Neuronal stem cell (in vitro differentiated cells): ENCODE data around the gene RBM22.

Experiments
- DNase-seq: peaks from one replicate; pipeline ENCODE4 v3.0.0-alpha.2; 2013; ENCODE audit warnings: low spot score
- H2AFZ ChIP-seq: one replicate; pipeline ENCODE4 v1.6.1; 2013; ENCODE audit warnings: mild to moderate bottlenecking, low read length, inconsistent platforms
- H2AK5ac ChIP-seq: 2 replicates; pipeline ENCODE4 v1.6.1; 2013; ENCODE audit warnings: low read depth, mild to moderate bottlenecking, inconsistent platforms, low read length, moderate library complexity, mixed read lengths
- H2BK120ac ChIP-seq: 2 replicates; pipeline ENCODE4 v1.6.1; 2013; ENCODE audit warnings: low read depth, mild to moderate bottlenecking, inconsistent platforms, low read length, moderate library complexity, mixed read lengths
- H2BK12ac ChIP-seq: one replicate; pipeline ENCODE4 v1.6.1; 2013; ENCODE audit warnings: low read length, inconsistent platforms
- H2BK15ac ChIP-seq: 2 replicates; pipeline ENCODE4 v1.6.1; 2013; ENCODE audit warnings: mild to moderate bottlenecking, low read length, inconsistent platforms, mixed read lengths
- H2BK5ac ChIP-seq: one replicate; pipeline ENCODE4 v1.6.1; 2013; ENCODE audit warnings: inconsistent platforms, mild to moderate bottlenecking, low read length, moderate library complexity
- H3K14ac ChIP-seq: one replicate; pipeline ENCODE4 v1.6.1; 2013; ENCODE audit warnings: low read length, inconsistent platforms
- H3K18ac ChIP-seq: 2 replicates; pipeline ENCODE4 v1.6.1; 2013; ENCODE audit warnings: low read length, inconsistent platforms
- H3K23ac ChIP-seq: 2 replicates; pipeline ENCODE4 v1.6.1; 2013; ENCODE audit warnings: low read depth, mild to moderate bottlenecking, mixed read lengths, low read length, inconsistent platforms; ENCODE audit not compliant: poor library complexity
- H3K27ac ChIP-seq: replicated peaks from 3 replicates; pipeline ENCODE4 v1.5.1; 2013; ENCODE audit warnings: low read length, inconsistent platforms
- H3K27me3 ChIP-seq, 3 experiments: 2 replicates each; pipeline ENCODE4 v1.6.1; 2013; ENCODE audit warnings: low read length in 3 of 3, mild to moderate bottlenecking in 2 of 3, inconsistent platforms in 1 of 3, low read depth in 1 of 3, mixed read lengths in 1 of 3, moderate library complexity in 1 of 3; ENCODE audit not compliant: control insufficient read depth in 3 of 3, insufficient read depth in 3 of 3
- H3K36me3 ChIP-seq, 2 donors: replicated peaks in 1 of 2; 2 replicates each; pipeline ENCODE4 v1.6.1; 2013; ENCODE audit warnings: low read length in 2 of 2; ENCODE audit not compliant: control insufficient read depth in 2 of 2, insufficient read depth in 2 of 2
- H3K4ac ChIP-seq: 2 replicates; pipeline ENCODE4 v1.6.1; 2013; ENCODE audit warnings: inconsistent platforms, mild to moderate bottlenecking, low read length, moderate library complexity
- H3K4me1 ChIP-seq, 2 donors: 1 replicate in 1 of 2; 2 replicates in 1 of 2; pipeline ENCODE4 v1.6.1; 2013; ENCODE audit warnings: low read length in 2 of 2, low read depth in 1 of 2; ENCODE audit not compliant: control insufficient read depth in 2 of 2, insufficient read depth in 1 of 2
- H3K4me2 ChIP-seq: one replicate; pipeline ENCODE4 v1.6.1; 2013; ENCODE audit warnings: mild to moderate bottlenecking, low read length, inconsistent platforms; ENCODE audit not compliant: insufficient read depth, poor library complexity, severe bottlenecking
- H3K4me3 ChIP-seq, 2 donors: 2 replicates each; pipeline ENCODE4 v1.5.1; 2013; ENCODE audit warnings: low read length in 2 of 2, mild to moderate bottlenecking in 2 of 2, inconsistent platforms in 1 of 2, moderate library complexity in 1 of 2
- H3K79me1 ChIP-seq: one replicate; pipeline ENCODE4 v1.6.1; 2013; ENCODE audit warnings: low read depth, mild to moderate bottlenecking, inconsistent platforms, low read length, moderate library complexity
- H3K9ac ChIP-seq: one replicate; pipeline ENCODE4 v1.6.1; 2013; ENCODE audit warnings: mild to moderate bottlenecking, low read depth, low read length, inconsistent platforms; ENCODE audit not compliant: poor library complexity
- H3K9me3 ChIP-seq, 2 donors: replicated peaks in 1 of 2; 2 replicates each; pipeline versions ENCODE3 to v1.6.1; 2013; ENCODE audit warnings: low read length in 2 of 2, mild to moderate bottlenecking in 2 of 2, inconsistent platforms in 1 of 2, low read depth in 1 of 2, mixed read lengths in 1 of 2, moderate library complexity in 1 of 2; ENCODE audit not compliant: control insufficient read depth in 2 of 2, insufficient read depth in 1 of 2
- H4K8ac ChIP-seq: one replicate; pipeline ENCODE4 v1.6.1; 2013; ENCODE audit warnings: low read depth, mild to moderate bottlenecking, inconsistent platforms, low read length, moderate library complexity
- H4K91ac ChIP-seq: one replicate; pipeline ENCODE4 v1.6.1; 2013; ENCODE audit warnings: low read length, low read depth, mild to moderate bottlenecking, inconsistent platforms; ENCODE audit not compliant: poor library complexity
- WGBS, 2 donors: extraction: QIAGEN DNeasy Blood & Tissue Kit; methylation state at CpG; one replicate each; pipeline ENCODE4 v1.1.7; 2013; ENCODE audit warnings: missing lambda C conversion rate in 2 of 2, mixed read lengths in 1 of 2; ENCODE audit not compliant: insufficient read length in 2 of 2, insufficient replicate concordance in 1 of 2; ENCODE audit errors: extremely low coverage in 2 of 2; 5-methylcytosine and 5-hydroxymethylcytosine counted together

Gene RBM22

GRCh38 chr5:150690760-150691159, 10.1 kb downstream of the RBM22 start:
- H3K4me2 ChIP-seq: no peak overlapping the region
- no peaks in the 10 kb centered on the region for H3K4me1 ChIP-seq
- no peak overlapping the region for H3K27ac ChIP-seq
- H3K14ac ChIP-seq: no peak overlapping the region
- no peak overlapping the region for H3K18ac ChIP-seq
- H2BK120ac ChIP-seq: no peak overlapping the region
- H3K27me3 ChIP-seq: no peaks in the 10 kb centered on the region
- H3K79me1 ChIP-seq: no peaks in the 10 kb centered on the region
- H2BK15ac ChIP-seq: no peak overlapping the region
- H3K23ac ChIP-seq: no peak overlapping the region
- no peak overlapping the region for H2AFZ ChIP-seq
- no peak overlapping the region for H4K91ac ChIP-seq
- H2BK12ac ChIP-seq: no peak overlapping the region
- H2BK5ac ChIP-seq: no peak overlapping the region
- H4K8ac ChIP-seq: no peak overlapping the region
- no peak overlapping the region for H3K4ac ChIP-seq
- no peak overlapping the region for H3K9ac ChIP-seq
- no peak overlapping the region for H2AK5ac ChIP-seq
- peaks cover 38 to 66% of the 10 kb centered on the region in 2 donors for H3K36me3 ChIP-seq
- no peak for DNase-seq
- no peak overlapping the region for H3K4me3 ChIP-seq
- 100% methylated on average over 1 of the region's 6 CpGs; no CpG with 5 or more reads in 1 of the 2 donors for WGBS, 2 donors
- H3K9me3 ChIP-seq: no peaks in the 10 kb centered on the region

GRCh38 chr5:150689120-150689519, 11.7 kb downstream of the RBM22 start:
- Histone ChIP-seq H3K4me3 (no peak overlapping the region), H4K91ac (no peak overlapping the region), H2AFZ (no peak overlapping the region), H3K4ac (no peak overlapping the region), H2BK12ac (no peak overlapping the region), H4K8ac (no peak overlapping the region), H3K9me3 (no peaks in the 10 kb centered on the region), H2BK15ac (no peak overlapping the region), H3K36me3 (peaks cover 30 to 50% of the 10 kb centered on the region in 2 donors), H3K14ac (no peak overlapping the region), H2BK5ac (no peak overlapping the region), H3K9ac (no peak overlapping the region), H3K23ac (no peak overlapping the region), H3K79me1 (no peaks in the 10 kb centered on the region), H2AK5ac (no peak overlapping the region), H3K27ac (no peak overlapping the region), H3K4me2 (no peak overlapping the region), H3K4me1 (no peaks in the 10 kb centered on the region), H3K18ac (no peak overlapping the region), H3K27me3 (no peaks in the 10 kb centered on the region), H2BK120ac (no peak overlapping the region)
- no CpG with 5 or more reads among the region's 1 CpG for WGBS, 2 donors
- DNase-seq: no peak

GRCh38 chr5:150676578-150676977, 24.3 kb downstream of the RBM22 start:
- Histone ChIP-seq H4K91ac (no peak overlapping the region), H3K4me3 (no peak overlapping the region), H3K9ac (no peak overlapping the region), H2AFZ (no peak overlapping the region), H3K36me3 (no peaks in the 10 kb centered on the region), H3K18ac (no peak overlapping the region), H3K23ac (no peak overlapping the region), H3K4ac (no peak overlapping the region), H2BK120ac (no peak overlapping the region), H2BK15ac (no peak overlapping the region), H3K4me1 (peaks cover 0 to 2% of the 10 kb centered on the region in 2 donors), H3K79me1 (no peaks in the 10 kb centered on the region), H2BK12ac (no peak overlapping the region), H2BK5ac (no peak overlapping the region), H3K27ac (no peak overlapping the region), H3K4me2 (no peak overlapping the region), H4K8ac (no peak overlapping the region), H3K14ac (no peak overlapping the region), H3K9me3 (no peaks in the 10 kb centered on the region), H3K27me3 (peaks cover 6 to 20% (median 18%) of the 10 kb centered on the region in 3 experiments), H2AK5ac (no peak overlapping the region)
- no CpG with 5 or more reads among the region's 9 CpGs for WGBS, 2 donors
- DNase-seq: no peak

GRCh38 chr5:150675069-150675468, 25.8 kb downstream of the RBM22 start:
- Histone ChIP-seq H3K9ac (no peak overlapping the region), H3K27me3 (peaks cover 6 to 35% (median 32%) of the 10 kb centered on the region in 3 experiments), H2BK12ac (no peak overlapping the region), H3K14ac (no peak overlapping the region), H3K27ac (no peak overlapping the region), H3K4ac (no peak overlapping the region), H2BK5ac (no peak overlapping the region), H3K4me2 (no peak overlapping the region), H3K4me3 (no peak overlapping the region), H3K18ac (no peak overlapping the region), H4K91ac (no peak overlapping the region), H3K79me1 (no peaks in the 10 kb centered on the region), H2AFZ (no peak overlapping the region), H2AK5ac (no peak overlapping the region), H3K9me3 (peaks cover 3 to 12% of the 10 kb centered on the region in 2 donors), H3K36me3 (no peaks in the 10 kb centered on the region), H2BK15ac (no peak overlapping the region), H3K4me1 (peaks cover 2 to 3% of the 10 kb centered on the region in 2 donors), H3K23ac (no peak overlapping the region), H4K8ac (no peak overlapping the region), H2BK120ac (no peak overlapping the region)
- WGBS, 2 donors: no CpG with 5 or more reads among the region's 6 CpGs
- DNase-seq: no peak
